Stomach smooth muscle (tissue), 2 donors: Measurements from ENCODE around the gene CRNKL1.
"Not testable (repeated sequence)": the region's sequence is repeated elsewhere in the genome, so short reads cannot be mapped to it uniquely, and the experiment has no call there.

Experiments used
- H3K27ac ChIP-seq: one replicate; pipeline ENCODE4 v1.7.0; 2013; ENCODE audit warnings: mild to moderate bottlenecking, low read length, inconsistent platforms
- H3K27me3 ChIP-seq, 2 donors: one replicate each; pipeline ENCODE4 v1.7.0; 2013; ENCODE audit warnings: low read length in 2 of 2; ENCODE audit not compliant: insufficient read depth in 2 of 2, control insufficient read depth in 1 of 2
- H3K36me3 ChIP-seq, 2 donors: one replicate each; pipeline ENCODE4 v1.7.0; 2013; ENCODE audit warnings: low read length in 2 of 2; ENCODE audit not compliant: control insufficient read depth in 2 of 2, insufficient read depth in 2 of 2
- H3K4me1 ChIP-seq: one replicate; pipeline ENCODE4 v1.7.0; 2013; ENCODE audit warnings: low read length; ENCODE audit not compliant: control insufficient read depth, insufficient read depth
- H3K4me3 ChIP-seq, 2 donors: one replicate each; pipeline ENCODE4 v1.7.0; 2013; ENCODE audit warnings: low read length in 2 of 2
- H3K9ac ChIP-seq, 2 donors: one replicate each; pipeline ENCODE4 v1.7.0; 2013; ENCODE audit warnings: low read length in 2 of 2, mild to moderate bottlenecking in 1 of 2
- H3K9me3 ChIP-seq, 2 donors: one replicate each; pipeline ENCODE4 v1.7.0; 2013; ENCODE audit warnings: low read length in 2 of 2; ENCODE audit not compliant: control insufficient read depth in 2 of 2
- donor health status: healthy.
- donor health status: Pancreatic carcinoma.

The CRNKL1 gene

GRCh38 chr20:20009784-20010253 lies 42.4 kb downstream of the CRNKL1 start:
- H3K9ac ChIP-seq, result no peak overlapping the region
- H3K27me3 ChIP-seq, result no peaks in the 10 kb centered on the region

GRCh38 chr20:20005342-20005741 lies 46.9 kb downstream of the CRNKL1 start:
- Histone ChIP-seq H3K9ac (no peak overlapping the region), H3K9me3 (no peaks in the 10 kb centered on the region), H3K36me3 (peaks cover 10% of the 10 kb centered on the region in 2 donors), H3K27ac (no peak overlapping the region), H3K4me3 (no peak overlapping the region), H3K27me3 (no peaks in the 10 kb centered on the region), H3K4me1 (peaks cover 20% of the 10 kb centered on the region)

More at GRCh38 chr20:20009784-20010253, 42.4 kb downstream of the CRNKL1 start:
- Histone ChIP-seq H3K4me1 (peaks cover 8% of the 10 kb centered on the region), H3K27ac (no peak overlapping the region), H3K4me3 (peak overlapping the region; percentile 26 to 65), H3K9me3 (no peaks in the 10 kb centered on the region), H3K36me3 (no peaks in the 10 kb centered on the region)

GRCh38 chr20:20003955-20004322 lies 48.3 kb downstream of the CRNKL1 start:
- Histone ChIP-seq H3K4me3 (peak overlapping the region; percentile 39 to 63), H3K4me1 (peaks cover 27% of the 10 kb centered on the region), H3K9ac (peak overlapping the region; percentile 7 to 36), H3K36me3 (peaks cover 14 to 22% of the 10 kb centered on the region in 2 donors)
- H3K27me3 ChIP-seq, H3K9me3 ChIP-seq, H3K27ac ChIP-seq: not testable (repeated sequence)

- no peaks in the 10 kb centered on the region for H3K27me3 ChIP-seq
- H3K4me3 ChIP-seq, result peak overlapping the region; percentile 39 to 63
- H3K9me3 ChIP-seq, result no peaks in the 10 kb centered on the region
- no peak overlapping the region for H3K27ac ChIP-seq
- peaks cover 21 to 29% of the 10 kb centered on the region in 2 donors for H3K36me3 ChIP-seq
- H3K4me1 ChIP-seq, result peaks cover 27% of the 10 kb centered on the region
- peak overlapping the region; percentile 7 to 36 for H3K9ac ChIP-seq
Observed at GRCh38 chr20:20003031-20003954, 49.0 kb downstream of the CRNKL1 start.

GRCh38 chr20:20002101-20002998 lies 49.9 kb downstream of the CRNKL1 start:
- Histone ChIP-seq H3K4me3 (peak overlapping the region in 1 of 2 donors; percentile 63), H3K27me3 (no peaks in the 10 kb centered on the region), H3K27ac (no peak overlapping the region), H3K9me3 (no peaks in the 10 kb centered on the region), H3K36me3 (peaks cover 23 to 32% of the 10 kb centered on the region in 2 donors), H3K9ac (peak overlapping the region in 1 of 2 donors; percentile 29), H3K4me1 (peaks cover 27% of the 10 kb centered on the region)

- Histone ChIP-seq H3K9me3 (no peaks in the 10 kb centered on the region), H3K9ac (no peak overlapping the region), H3K27me3 (no peaks in the 10 kb centered on the region), H3K4me1 (peaks cover 39% of the 10 kb centered on the region), H3K27ac (no peak overlapping the region), H3K4me3 (no peak overlapping the region), H3K36me3 (peaks cover 32 to 41% of the 10 kb centered on the region in 2 donors)
Observed at GRCh38 chr20:20000211-20000968, 51.9 kb downstream of the CRNKL1 start.

- H3K4me3 ChIP-seq, result no peak overlapping the region
- peaks cover 32 to 41% of the 10 kb centered on the region in 2 donors for H3K36me3 ChIP-seq
- peaks cover 51% of the 10 kb centered on the region for H3K4me1 ChIP-seq
- no peak overlapping the region for H3K9ac ChIP-seq
- no peak overlapping the region for H3K27ac ChIP-seq
- no peaks in the 10 kb centered on the region for H3K27me3 ChIP-seq
- H3K9me3 ChIP-seq, result no peaks in the 10 kb centered on the region
Observed at GRCh38 chr20:19998990-19999705, 53.1 kb downstream of the CRNKL1 start.

GRCh38 chr20:19996917-19997316 lies 55.3 kb downstream of the CRNKL1 start:
- H3K27me3 ChIP-seq, result no peaks in the 10 kb centered on the region
- H3K9me3 ChIP-seq, result no peaks in the 10 kb centered on the region
- H3K4me3 ChIP-seq, result no peak overlapping the region
- H3K9ac ChIP-seq, result no peak overlapping the region
- peaks cover 29 to 41% of the 10 kb centered on the region in 2 donors for H3K36me3 ChIP-seq
- H3K27ac ChIP-seq, result no peak overlapping the region
- peaks cover 56% of the 10 kb centered on the region for H3K4me1 ChIP-seq

- H3K9me3 ChIP-seq, result no peaks in the 10 kb centered on the region
- H3K4me3 ChIP-seq, result no peak overlapping the region
- no peaks in the 10 kb centered on the region for H3K27me3 ChIP-seq
- no peak overlapping the region for H3K9ac ChIP-seq
- peaks cover 59% of the 10 kb centered on the region for H3K4me1 ChIP-seq
- H3K27ac ChIP-seq, result no peak overlapping the region
- peaks cover 29 to 39% of the 10 kb centered on the region in 2 donors for H3K36me3 ChIP-seq
Observed at GRCh38 chr20:19996222-19996621, 56.0 kb downstream of the CRNKL1 start.
